ENCODE measurements around the gene PRPF4. TPM values are rescaled to one million over a fixed set of nuclear protein-coding genes. Genes with fewer than 3 reads are reported as not detected.

PRPF4 gene
- total and polyA plus RNA-seq, 8 donors, result 3.2 to 25.0 (median 9.9) TPM

DNA sequence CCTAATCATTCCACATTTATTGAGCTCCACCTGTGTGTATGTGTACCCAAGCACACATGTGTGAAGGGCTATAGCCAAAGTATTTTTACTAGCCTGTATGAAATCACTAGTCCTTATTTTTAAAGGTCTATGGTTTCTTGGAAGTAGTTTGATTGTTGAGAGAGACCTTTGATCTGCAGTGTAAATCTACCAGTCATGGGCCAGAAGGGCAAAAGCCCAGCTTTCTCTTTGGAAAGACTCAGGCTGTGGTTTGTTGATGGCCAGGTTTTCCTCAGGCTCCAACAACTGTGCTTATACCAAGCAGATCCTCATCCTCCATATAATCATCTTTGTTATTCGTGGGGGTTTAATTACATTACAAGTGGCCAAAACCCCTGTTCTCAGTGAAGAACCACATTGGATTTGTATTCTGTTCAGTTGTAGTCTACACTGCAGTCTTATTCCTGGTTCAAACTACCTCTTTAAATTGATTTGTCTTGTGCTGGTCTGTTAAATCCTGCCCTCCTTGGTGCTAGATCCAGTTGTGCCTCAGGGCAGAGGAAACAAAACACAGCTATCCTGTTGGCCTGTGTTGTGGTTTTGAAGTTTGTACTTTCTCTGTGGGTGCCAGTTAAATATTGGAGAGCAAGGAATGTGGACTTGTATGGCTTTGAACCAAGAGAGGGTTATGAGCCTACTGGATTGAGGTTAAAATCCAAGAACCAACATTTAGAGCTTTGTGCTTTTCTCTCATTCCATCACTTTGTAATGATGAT lies 13.4 kb upstream of the PRPF4 start:
- peaks cover 18 to 78% (median 73%) of the 10 kb centered on the region in 4 donors for H3K36me3 ChIP-seq
- TF ChIP-seq, protein P1, sequence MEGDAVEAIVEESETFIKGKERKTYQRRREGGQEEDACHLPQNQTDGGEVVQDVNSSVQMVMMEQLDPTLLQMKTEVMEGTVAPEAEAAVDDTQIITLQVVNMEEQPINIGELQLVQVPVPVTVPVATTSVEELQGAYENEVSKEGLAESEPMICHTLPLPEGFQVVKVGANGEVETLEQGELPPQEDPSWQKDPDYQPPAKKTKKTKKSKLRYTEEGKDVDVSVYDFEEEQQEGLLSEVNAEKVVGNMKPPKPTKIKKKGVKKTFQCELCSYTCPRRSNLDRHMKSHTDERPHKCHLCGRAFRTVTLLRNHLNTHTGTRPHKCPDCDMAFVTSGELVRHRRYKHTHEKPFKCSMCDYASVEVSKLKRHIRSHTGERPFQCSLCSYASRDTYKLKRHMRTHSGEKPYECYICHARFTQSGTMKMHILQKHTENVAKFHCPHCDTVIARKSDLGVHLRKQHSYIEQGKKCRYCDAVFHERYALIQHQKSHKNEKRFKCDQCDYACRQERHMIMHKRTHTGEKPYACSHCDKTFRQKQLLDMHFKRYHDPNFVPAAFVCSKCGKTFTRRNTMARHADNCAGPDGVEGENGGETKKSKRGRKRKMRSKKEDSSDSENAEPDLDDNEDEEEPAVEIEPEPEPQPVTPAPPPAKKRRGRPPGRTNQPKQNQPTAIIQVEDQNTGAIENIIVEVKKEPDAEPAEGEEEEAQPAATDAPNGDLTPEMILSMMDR (IDR thresholded peaks at IDR 0.05), result no peak
- TF ChIP-seq POLR2AphosphoS5 (IDR thresholded peaks at IDR 0.05) (no peak), EP300 (IDR thresholded peaks at IDR 0.05) (no peak), POLR2A (IDR thresholded peaks at IDR 0.05) (no peak)
- peaks cover 0 to 13% (median 6%) of the 10 kb centered on the region in 4 donors for H3K4me1 ChIP-seq
- no peak overlapping the region for H3K4me3 ChIP-seq
- 80 to 100% (median 95%) methylated on average over 1 of the region's 1 CpG for WGBS, 5 donors
- no peak for DNase-seq
- no peaks in the 10 kb centered on the region for H3K27me3 ChIP-seq
- no peak overlapping the region for H3K27ac ChIP-seq
- no peaks in the 10 kb centered on the region for H3K9me3 ChIP-seq
- intact Hi-C loops (cut with DNase I; ENCODE audit: low total_unique reads), result no loop called here

DNA sequence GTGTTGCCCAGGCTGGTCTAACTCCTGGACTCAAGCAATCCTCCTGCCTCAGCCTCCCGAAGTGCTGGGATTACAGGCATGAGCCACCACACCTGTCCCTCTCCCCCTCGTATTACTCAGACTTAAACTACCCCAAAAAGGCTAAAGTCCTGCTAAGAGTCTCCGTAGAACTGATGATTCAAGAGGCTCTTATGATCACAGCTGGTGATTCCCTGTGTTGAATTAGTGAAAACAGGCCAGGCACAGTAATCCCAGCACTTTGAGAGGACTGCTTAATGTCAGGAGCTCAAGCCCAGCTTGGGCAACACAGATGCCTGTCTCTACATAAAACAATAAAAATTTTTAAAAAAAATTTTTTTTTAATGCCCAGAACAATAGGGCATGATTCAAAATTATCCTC lies 9.3 kb upstream of the PRPF4 start:
- no peak for TF ChIP-seq POLR2AphosphoS5 (IDR thresholded peaks at IDR 0.05)
- no peak for TF ChIP-seq EP300 (IDR thresholded peaks at IDR 0.05)
- TF ChIP-seq, protein P1 (IDR thresholded peaks at IDR 0.05), result no peak
- TF ChIP-seq POLR2A (IDR thresholded peaks at IDR 0.05), result no peak
- no peak overlapping the region for H3K4me3 ChIP-seq
- no peak overlapping the region for H3K27ac ChIP-seq
- H3K27me3 ChIP-seq, result no peaks in the 10 kb centered on the region
- 82 to 95% (median 91%) methylated on average over 3 of the region's 3 CpGs for WGBS, 5 donors
- intact Hi-C loops (cut with DNase I; ENCODE audit: low total_unique reads), result no loop called here
- no peaks in the 10 kb centered on the region for H3K9me3 ChIP-seq
- H3K4me1 ChIP-seq, result peaks cover 0 to 8% (median 0%) of the 10 kb centered on the region in 4 donors
- peaks cover 24 to 79% (median 73%) of the 10 kb centered on the region in 4 donors for H3K36me3 ChIP-seq
- DNase-seq, result no peak

- H3K36me3 ChIP-seq, result peaks cover 35 to 80% (median 74%) of the 10 kb centered on the region in 4 donors
- WGBS, 5 donors, result 86 to 94% (median 90%) methylated on average over 4 of the region's 4 CpGs
- intact Hi-C loops (cut with DNase I; ENCODE audit: low total_unique reads), result no loop called here
- H3K4me1 ChIP-seq, result peaks cover 0 to 8% (median 0%) of the 10 kb centered on the region in 4 donors
- H3K27me3 ChIP-seq, result no peaks in the 10 kb centered on the region
- H3K9me3 ChIP-seq, result no peaks in the 10 kb centered on the region
- TF ChIP-seq EP300 (IDR thresholded peaks at IDR 0.05) (no peak), POLR2A (IDR thresholded peaks at IDR 0.05) (no peak), POLR2AphosphoS5 (IDR thresholded peaks at IDR 0.05) (no peak)
- TF ChIP-seq, protein P1 (IDR thresholded peaks at IDR 0.05), result no peak
- H3K4me3 ChIP-seq, result no peak overlapping the region
- DNase-seq, result no peak
- H3K27ac ChIP-seq, result no peak overlapping the region
These were observed 7.4 kb upstream of the PRPF4 start for GRCh38 chr9:113267911-113268566.

DNA sequence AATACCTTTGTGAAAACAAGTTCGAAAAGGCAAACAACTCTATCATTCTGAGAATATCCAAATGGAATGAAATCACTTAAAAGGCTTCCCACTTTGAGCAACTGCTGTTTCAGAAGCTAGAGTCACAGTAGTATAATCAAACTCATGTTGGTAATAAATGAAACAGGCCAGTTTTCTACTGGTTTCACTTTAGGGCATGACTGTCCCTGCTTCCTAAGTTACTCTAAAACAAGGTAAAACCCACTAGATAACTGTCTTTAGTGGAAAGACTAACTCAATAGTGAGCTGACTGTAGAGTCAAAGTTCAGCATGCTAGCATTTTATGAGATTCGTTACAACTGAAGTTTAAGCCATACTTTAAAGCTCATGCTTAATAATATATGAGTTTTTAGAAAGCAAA lies 6.1 kb upstream of the PRPF4 start:
- WGBS, 5 donors, result 89 to 97% (median 91%) methylated on average over 2 of the region's 2 CpGs

More for the DNA sequence above, 6.1 kb upstream of the PRPF4 start:
- H3K9me3 ChIP-seq, result no peaks in the 10 kb centered on the region
- H3K36me3 ChIP-seq, result peaks cover 35 to 82% (median 76%) of the 10 kb centered on the region in 4 donors
- H3K27ac ChIP-seq, result no peak overlapping the region
- peaks cover 0 to 15% (median 7%) of the 10 kb centered on the region in 4 donors for H3K4me1 ChIP-seq
- no peaks in the 10 kb centered on the region for H3K27me3 ChIP-seq
- no peak for DNase-seq
- no peak overlapping the region for H3K4me3 ChIP-seq
- TF ChIP-seq, protein P1 (IDR thresholded peaks at IDR 0.05), result no peak
- no peak for TF ChIP-seq POLR2AphosphoS5 (IDR thresholded peaks at IDR 0.05)
- no peak for TF ChIP-seq EP300 (IDR thresholded peaks at IDR 0.05)
- no peak for TF ChIP-seq POLR2A (IDR thresholded peaks at IDR 0.05)
- intact Hi-C loops (cut with DNase I; ENCODE audit: low total_unique reads), result no loop called here

Measured in stomach (tissue), 9 donors.